ENCODE data around the gene EHD1.
A peak's percentile ranks its signal among the peaks of the same experiment; 100 is the strongest.
"Not testable (repeated sequence)": the region's sequence is repeated elsewhere in the genome, so short reads cannot be mapped to it uniquely, and the experiment has no call there.

The EHD1 gene

DNA sequence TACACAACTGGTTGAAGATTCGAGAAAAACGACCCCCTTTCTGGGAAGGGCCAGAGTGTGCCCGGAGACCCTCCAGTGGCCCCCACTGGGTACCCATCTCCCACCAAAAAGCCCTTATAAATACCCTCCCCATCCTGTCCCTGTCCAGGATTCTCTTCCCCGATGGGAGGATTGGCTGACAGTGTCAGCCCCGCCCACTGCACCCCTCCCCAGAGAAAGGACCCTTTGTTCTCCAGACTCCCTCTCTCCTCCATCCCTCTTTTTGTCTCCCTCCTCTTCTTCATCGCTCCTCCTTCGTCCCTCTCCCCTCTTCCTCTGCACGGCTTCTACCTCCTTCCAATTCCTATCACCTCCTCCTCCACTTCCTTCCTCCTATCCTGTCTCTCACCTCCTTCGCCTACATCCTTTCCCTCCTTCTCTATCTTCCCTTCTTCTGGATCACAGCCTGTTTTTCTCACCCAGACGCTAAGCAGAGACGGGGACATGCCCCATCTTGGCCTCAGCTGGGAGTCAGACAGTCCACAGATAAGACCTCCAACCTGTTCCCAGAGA is 54.8 kb downstream of the EHD1 start:
- no peak for DNase-seq

DNA sequence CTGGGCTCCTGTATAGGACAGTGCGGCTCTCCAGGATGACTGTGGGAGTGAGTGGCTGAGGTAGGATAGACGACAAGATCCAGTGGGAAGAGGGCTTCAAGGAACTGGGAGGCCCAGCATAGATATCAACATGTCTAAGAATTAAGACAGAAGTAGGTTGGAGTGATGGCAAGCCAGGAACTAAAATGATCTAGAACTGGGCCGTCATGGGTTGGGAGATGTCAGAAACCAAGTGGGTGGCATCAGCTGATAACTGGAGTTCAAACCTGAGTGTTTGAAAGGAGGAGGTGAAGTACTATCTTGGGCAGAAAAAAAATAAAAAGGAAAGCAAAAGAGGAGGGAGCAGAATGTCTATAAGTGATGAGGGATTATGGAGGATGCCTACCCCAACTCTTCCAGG is 60.9 kb downstream of the EHD1 start:
- no peak for DNase-seq

DNA sequence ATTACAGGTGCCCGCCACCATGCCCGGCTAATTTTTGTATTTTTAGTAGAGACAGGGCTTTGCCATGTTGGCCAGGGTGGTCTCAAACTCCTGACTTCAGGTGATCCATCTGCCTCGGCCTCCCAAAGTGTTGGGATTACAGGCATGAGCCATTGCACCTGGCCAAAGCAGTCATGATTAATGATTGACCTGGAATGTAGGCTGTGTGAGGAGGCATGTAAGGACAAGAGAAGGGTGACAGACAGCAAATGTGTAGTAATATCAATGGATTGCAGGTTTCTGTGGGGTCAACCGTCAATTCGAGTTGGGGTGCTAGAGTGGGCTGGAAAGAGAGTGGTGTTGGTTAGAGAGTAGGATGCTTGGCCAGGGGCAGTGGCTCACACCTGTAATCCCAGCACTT is 63.0 kb downstream of the EHD1 start:
- DNase-seq = not testable (repeated sequence)

DNA sequence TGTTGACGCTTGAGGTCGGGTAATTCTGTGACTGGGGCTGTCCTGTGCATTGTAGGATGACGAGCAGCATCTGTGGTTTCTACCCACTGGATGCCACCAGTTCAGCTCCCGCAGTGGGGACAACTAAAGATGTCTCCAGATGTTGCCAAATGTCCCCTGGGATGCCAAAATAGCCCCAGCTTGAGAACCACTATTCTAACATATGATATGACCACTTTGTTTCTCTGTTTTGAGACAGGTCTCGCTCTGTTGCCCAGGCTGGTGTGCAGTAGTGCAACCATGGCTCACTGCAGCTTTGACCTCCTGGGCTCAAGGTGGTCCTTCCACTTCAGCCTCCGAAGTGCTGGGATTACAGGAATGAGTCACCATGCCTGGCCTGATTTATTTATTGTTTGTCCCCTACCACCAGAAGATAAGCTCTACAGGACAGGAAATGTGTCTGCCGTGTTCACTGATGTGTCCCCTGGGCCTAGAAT is 63.7 kb downstream of the EHD1 start:
- DNase-seq = no peak

DNA sequence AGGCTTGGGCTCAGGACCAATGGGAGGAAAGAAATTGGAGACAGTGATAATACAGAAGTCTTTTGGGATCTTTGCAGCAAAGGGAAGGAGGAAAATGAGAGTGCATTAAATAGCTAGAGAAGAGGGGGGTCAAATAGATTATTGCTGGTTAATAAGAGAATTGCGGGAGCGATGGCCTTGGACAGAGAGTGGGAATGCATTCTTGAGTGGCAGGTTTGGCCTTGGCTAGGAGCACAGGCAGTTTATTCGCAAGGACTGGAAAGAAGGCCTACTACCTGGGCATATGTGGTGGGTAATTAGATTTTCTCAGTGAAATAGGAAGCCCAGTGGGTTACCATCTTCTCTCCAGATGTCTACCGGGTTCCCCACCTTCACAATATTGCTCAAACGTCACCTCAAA is 64.6 kb downstream of the EHD1 start:
- no peak for DNase-seq

DNA sequence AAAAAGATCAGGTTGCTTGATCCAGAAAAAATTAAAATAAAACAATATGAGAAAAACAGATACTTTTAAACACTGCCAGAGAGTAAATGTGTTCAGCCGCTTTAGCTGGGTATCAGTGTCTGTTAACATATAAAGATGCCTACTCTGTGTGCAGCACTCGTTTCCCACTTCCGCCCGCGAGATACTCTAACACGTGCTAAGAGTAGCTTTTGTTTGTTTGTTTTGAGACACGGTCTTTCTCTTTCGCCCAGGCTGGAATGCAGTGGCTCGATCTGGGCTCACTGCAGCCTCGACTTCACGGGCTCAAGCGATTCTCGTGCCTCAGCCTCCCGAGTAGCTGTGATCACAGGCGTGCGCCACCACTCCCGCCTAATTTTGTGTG is 67.5 kb downstream of the EHD1 start:
- DNase-seq = no peak

DNA sequence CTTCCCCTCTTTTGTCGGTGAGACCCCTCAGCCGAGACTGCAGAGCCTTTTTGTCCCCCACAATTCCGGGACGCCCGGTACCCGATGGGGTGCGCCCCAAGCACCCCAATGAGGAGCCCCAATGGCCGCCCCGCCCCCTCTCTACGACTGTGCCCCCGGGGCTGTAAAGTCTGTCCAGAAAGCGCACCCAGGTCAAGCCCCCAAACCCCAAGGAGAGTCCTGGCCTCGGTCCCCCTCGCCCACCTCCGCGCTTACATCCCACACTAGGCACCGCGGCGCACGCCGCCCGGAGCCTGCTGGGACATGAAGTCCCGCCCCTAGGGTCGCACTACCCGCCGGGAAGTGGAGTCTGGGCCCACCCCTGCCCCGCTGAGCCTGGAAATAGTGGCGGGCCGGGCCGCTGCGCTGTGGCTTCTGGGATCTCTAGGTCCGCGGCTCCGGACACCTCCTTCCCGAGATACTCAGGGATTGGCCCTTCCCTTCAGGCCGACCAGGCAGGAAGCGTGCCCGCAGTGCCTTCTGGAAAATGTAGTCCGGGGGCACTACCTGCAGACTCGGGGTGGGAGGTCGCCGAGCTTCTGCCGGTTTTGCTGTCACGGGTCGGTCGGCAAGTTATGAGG is 68.0 kb downstream of the EHD1 start, which contains the start of gene MEN1:
Gene MEN1 (minus strand): TSS at position 281 of the 620 bp plus-strand sequence. CDS start 442 bp downstream, outside the sequence.
- DNase-seq = peak; percentile 97

DNA sequence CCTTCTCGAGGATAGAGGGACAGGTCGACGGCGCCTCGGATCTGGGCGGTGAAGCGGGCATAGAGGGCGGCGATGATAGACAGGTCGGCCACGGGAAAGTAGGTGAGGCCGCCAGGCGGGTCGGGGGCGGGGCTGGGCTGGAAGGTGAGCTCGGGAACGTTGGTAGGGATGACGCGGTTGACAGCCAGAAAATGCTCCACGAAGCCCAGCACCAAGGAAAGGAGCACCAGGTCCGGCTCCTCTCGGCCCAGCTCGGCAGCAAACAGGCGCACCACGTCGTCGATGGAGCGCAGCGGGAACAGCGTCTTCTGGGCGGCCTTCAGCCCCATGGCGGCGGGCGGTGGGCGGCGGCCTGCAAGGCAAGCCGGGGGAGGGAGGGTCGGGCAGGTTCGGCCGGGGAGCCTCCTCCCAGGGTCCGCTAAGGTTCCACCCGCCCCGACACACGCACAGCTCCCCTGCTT is 68.6 kb downstream of the EHD1 start:
- peak; percentile 52 for DNase-seq

DNA sequence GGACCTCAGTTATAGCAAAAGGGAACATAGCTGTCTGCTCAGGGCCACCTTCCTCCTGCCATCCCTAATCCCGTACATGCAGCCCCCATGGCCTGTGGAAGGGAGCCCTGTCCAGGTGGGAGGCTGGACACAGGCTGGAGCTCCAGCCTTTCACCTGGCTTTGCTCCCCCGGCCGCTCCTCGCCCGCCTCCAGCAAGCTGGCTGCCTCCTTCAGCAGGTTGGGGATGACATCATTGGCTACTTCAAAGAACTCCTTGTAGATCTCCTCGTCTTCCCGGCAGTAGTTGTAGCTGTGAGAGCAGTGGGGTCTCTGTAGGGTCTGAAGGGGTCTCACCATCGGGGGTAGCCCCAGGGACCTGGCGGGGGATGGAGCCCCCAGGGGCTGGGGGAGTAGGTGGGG is 72.9 kb downstream of the EHD1 start:
- no peak for DNase-seq

DNA sequence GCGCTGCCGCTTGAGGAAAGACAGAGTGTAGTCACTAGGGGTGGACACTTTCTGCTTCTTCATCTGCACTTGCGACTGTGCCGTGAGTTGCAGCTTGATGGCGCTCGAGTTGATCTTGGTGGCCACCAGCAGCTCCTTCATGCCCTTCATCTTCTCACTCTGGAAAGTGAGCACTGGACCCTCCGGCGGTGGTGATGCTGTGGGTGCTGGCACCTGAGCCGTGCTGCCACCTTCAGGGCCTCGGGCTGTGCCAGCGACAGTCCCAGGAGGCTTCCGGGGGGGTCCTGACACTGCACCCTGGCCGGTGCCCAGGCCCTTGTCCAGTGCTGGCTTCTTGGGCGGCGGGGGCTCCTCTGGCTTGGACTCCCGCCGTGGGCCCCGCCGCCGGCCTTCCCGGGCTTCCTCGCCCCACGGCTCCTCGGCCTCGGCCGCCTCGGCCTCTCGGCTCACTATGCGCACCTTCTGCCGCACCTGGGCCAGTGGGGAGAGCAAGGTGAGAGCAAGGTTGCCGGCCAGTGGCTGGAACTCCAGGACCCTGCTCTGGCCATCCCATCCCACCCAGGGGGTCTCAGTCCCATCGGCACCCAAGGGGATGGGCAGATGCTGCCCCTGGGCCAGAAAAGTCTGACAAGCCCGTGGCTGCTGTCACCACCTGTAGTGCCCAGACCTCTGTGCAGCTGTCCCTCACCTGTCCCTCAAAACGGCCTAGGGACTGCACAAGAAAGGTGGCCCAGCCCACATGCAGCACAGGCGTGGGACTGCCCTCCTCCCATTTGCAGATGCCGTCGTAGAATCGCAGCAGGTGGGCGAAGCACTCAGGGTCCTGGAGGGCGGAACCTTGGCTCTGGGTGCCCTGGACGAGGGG is 73.8 kb downstream of the EHD1 start:
- no peak for DNase-seq

DNA sequence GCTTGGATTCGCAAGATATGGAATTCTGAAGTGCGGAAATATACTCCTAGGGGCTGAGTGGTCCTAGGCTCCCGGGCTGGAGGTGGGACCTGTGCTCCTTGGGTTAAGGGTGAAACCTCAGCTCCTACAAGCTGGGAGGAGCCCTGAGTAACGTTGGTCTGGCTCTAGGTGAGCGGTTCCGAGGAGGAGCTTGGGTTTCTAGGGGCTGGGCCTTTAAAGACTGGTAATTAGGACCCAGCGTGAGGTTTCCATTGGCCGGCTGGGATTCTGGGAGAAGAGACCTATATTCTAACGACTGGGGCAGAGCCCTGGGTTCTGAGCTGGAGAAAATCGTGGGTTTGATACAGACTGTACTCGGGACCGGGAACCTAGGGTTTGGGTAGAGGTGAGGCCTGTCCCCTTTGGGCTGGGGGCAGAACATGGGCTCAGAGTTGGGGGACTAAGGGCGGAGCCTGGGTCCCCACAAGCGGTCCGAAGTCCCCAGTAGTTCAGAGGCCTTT is 74.5 kb downstream of the EHD1 start:
- no peak for DNase-seq

DNA sequence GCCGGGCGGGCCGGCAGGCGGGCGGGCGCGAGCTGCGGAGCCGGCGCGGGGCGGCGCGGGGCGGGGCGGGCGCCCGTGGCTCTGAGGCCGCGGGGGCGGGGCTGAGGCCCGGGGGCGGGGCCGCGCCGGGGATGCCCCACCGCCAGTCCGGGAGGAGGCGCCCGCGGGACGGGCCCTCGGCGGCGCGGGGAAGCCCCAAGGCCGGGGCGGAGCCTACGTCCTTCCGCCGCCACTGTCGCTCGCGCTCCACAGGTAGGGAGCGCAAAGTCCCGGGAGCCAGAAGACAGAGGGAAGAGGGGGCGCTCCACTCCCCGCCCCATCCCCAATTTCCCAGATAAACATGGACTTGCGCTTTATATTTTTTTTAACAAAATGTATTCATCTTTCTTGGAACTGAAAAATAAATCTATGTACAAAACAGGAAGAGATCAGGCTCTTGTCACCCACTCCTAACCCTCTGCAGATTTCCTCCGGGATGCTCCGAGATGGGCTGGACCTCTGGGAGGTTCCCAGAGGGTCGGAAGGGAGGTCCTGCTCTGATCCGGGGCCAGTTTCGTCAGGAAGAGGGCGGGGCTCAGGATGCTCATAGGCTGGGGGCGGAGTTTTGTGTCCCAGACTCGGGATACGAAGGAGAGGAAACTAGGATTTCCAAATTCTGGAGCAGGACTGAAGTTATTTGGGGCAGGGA is 75.1 kb downstream of the EHD1 start, which contains the start of gene MAP4K2:
Gene MAP4K2 (minus strand): TSS at position 57 of the 688 bp plus-strand sequence. CDS start 65 bp downstream, outside the sequence.
- peak; percentile 86 for DNase-seq

DNA sequence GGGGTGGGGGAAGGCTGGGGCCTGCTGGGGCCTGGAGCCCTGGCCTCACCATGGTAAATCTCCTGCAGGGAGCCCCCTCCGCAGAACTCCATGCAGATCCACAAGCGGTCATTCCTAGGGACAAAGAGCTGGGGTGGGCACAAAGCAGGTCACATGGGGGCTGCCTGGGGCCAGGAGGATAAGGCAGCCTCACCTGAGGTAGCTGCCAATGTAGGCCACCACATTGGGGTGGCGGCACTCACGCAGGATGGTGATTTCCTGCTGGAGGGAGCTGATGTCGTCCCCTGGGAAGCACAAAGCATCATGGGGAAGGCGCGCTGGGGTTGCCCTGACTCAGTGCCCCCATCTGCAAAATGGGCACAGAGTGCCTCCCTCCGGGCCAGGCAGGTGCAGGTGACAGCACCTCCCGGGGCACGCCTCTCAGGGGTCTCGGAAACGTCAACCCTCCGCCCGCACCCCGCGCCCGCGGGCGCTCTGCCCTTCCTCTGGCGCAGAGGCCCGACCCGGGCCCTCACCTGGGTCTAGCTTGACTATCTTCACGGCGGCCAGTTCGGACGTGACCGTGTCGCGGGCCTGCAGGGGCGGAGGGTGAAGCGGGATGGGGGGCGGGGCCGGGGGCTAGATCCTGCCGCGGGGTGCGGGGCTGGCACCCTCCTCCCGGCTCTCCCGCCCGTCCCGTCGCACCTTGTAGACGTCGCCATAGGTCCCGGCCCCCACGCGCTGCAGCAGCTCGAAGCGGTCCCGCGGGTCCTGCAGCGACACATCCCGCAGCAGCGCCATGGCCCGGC is 75.9 kb downstream of the EHD1 start:
- no peak for DNase-seq

All from left hindlimb (tissue), 1 donor.